Kasumi-1 (cell line): ENCODE data around the gene WWOX.

ENCODE experiments used
- DNase-seq, 2 experiments: peaks; one replicate each; lab custom pipeline; 2025; lab: John Stamatoyannopoulos, UW

WWOX gene

GRCh38 chr16:78300469-78300868 is 201.0 kb downstream of the WWOX start:
- no peak for DNase-seq

DNA sequence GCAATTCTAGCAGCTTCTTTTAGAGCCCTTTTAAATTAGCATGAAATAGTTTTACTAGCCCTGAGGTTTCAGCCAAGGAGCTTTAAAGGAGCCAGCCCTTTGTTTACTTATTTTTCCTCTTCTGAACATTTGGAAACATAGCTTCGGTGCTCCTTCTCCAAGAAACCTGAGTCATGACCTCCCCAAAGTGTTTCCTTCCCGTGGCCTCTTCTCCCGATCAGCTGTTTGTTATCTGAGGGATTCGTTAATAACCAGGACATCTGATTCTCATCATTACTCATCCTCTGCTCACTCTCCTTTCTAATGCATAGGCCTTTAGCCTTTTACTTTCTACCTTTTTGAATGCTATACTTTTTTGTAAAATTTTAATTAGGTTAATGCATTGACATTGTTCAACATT is 204.5 kb downstream of the WWOX start:
- no peak for DNase-seq

- DNase-seq, result no peak
Observed at GRCh38 chr16:78306361-78306760, 206.9 kb downstream of the WWOX start.

GRCh38 chr16:78307824-78308528 is 208.5 kb downstream of the WWOX start:
- DNase-seq, result no peak

GRCh38 chr16:78309763-78310162 is 210.3 kb downstream of the WWOX start:
- DNase-seq, result no peak

DNA sequence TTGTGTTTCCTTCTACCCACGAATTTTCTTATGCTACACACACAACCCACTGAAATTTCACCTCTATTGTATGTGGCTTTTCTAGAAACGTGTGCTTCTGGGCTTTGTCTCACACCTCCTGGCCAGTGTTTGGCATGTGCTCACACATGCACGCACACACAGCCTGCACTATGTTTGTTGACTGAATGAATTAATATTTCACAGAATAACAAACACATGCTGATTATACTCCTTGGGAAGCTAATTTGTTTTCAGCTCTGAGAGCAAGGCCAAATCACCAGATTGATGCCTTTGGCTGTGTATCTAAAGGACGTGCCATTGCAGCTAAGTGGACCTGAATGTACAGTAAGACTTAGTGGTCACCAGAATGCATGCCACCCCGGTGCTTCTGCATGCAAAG is 210.7 kb downstream of the WWOX start:
- DNase-seq, result no peak

- peak in 1 of 2 experiments; percentile 1 for DNase-seq
Observed at GRCh38 chr16:78310990-78311561, 211.6 kb downstream of the WWOX start.

GRCh38 chr16:78311831-78312230 is 212.4 kb downstream of the WWOX start:
- no peak for DNase-seq

DNA sequence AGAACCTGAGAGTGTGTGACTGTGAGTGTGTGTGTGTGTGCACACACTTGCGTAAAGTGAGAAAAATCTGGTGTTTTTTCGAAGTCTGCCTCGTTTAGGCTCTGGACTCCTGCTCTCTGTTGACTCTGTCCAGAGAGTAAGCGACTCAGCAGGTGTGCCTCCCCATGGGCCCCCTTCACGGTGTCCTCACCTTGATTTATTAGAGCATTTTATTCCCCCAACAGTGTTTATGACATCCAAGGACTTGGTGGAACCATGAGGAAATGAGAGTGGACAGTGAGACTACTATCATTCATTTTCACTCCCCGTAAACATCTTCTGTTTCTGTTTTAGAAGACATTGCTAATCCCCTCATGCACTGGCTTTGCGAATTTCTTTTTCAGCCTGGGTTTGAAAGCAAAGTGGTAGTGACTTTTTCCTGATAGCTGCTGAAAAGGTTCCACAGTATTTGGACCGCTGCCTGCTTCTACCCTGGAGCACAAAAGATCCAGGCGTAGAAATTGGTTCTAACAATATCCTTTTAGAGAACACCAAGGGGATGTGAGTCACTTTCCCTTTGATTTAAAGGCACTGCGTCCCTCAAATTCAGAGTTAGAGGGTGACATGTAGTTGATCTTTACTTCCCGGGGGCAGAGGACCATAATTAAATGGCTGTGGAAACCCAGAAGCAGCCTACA is 218.2 kb downstream of the WWOX start:
- no peak for DNase-seq

- no peak for DNase-seq
Observed at GRCh38 chr16:78321620-78322360, 222.3 kb downstream of the WWOX start.

- DNase-seq, result no peak
Observed at GRCh38 chr16:78323315-78323714, 223.9 kb downstream of the WWOX start.

GRCh38 chr16:78324649-78325285 is 225.3 kb downstream of the WWOX start:
- no peak for DNase-seq

DNA sequence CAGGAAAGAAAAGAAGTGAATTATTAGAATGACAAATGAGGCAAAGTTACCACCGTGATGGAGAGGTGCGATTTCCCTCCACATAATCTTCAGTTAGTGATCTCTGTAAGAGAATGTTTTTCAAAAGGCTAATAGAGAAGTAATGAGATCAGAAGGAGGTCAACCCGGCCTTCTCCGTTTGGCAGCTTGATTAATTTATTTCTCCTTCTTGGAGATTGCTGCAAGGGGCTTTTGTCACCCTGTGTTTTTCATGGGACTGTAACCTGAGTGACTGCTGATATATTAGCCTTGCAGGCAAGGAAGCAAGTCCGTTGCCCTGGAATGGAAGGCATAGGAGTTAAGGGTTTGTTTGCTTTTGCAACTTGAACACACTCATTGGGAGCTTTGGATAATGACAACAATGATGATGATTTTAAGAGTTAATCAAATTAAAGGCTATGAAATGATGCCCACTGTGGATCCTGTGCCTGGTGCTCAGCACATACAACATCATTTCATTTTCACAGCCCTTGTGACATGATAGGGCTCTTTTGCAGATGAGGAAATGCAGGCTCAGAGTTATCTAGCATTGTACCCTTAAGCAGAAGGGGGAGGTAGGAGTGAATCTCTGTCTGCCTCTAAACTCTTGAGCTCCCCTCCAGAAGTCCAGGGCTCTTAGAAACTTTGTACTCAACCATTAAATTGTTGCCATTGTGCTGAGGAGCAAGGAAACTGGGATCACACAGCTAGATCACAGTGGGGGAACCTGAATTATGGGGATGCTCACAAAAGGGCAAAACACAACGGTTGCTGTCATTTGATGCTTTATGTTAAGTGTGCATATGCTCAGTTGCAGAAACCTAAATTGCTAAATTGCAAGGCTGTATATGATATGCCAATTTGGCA is 226.3 kb downstream of the WWOX start:
- DNase-seq, result no peak

DNA sequence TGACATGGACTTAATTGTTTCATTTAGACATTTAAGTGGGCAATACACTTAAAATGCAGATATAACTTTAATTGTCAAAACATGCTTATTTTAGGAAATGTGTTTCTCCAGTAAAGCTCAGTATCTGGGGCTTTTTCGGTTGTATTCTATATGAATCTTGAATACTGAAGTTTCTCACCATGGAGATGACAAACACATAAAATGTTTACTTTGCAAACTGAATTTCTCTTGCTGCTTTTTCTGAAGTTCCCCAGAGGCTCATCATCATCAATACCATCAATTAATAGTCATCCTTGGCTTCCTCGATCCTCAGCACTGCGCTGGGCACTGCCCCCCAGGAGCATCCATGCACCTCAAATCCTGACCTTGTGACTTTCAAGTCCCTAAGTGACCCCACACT is 227.3 kb downstream of the WWOX start:
- no peak for DNase-seq

DNA sequence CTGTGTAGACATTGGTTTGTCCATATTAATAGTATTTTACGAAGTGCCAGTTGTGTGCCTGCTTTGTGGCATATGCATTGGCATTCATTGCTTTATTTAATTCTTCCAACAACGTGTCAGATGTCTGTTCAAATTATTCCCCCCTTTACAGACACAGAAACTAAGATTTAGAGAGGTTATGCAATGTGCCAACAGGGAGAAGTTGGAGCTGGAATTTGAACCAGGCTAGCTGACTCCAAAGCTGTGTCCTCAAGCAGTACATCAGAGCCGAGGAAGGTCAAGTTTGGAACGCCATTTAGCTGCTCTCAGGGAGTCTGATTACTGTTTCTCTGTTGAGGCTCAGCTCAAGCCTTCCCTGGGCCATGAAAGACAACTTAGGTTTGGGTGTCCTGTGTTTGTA is 232.3 kb downstream of the WWOX start:
- DNase-seq, result no peak

DNA sequence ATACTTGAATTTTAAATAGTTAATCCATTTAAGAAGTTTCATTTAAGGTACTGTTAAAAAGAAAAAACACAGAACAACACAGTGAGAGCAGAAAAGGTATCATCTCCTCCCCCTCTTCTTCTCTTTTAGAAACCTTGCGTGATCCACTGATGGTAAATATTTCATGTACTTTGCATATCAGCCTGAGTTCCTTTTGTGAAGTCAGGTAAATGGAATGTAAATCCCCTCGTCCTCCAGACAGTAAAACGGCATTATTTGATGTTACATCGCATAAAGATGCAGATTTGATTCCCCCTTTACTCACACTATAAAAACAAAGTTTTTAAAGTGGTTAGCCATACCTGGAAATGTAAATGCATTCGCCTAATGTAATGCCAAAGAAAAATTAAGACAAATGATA is 234.4 kb downstream of the WWOX start:
- no peak for DNase-seq

DNA sequence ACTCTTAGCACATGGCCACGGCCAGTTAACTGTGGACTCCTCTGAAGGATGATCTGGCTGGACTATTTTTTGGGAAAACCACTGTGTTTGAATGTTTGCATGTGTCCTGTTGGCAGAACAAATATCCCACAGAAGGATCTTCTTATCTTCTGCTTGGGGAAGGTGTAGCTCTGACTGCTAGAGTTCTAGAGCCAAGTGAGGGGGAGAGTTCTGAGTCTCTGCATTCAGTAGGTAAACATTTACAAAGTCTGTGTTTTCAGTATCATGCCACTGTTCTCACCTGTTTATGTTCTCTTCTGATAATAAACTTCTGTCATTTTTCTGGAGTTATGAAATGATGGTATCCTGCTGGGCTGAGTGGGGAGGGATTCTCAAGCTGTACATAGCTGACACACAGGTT is 241.1 kb downstream of the WWOX start:
- no peak for DNase-seq

GRCh38 chr16:78348068-78348467 is 248.6 kb downstream of the WWOX start:
- DNase-seq, result no peak

GRCh38 chr16:78348886-78349285 is 249.4 kb downstream of the WWOX start:
- DNase-seq, result no peak

GRCh38 chr16:78352184-78352583 is 252.7 kb downstream of the WWOX start:
- DNase-seq, result no peak

GRCh38 chr16:78353640-78354275 is 254.3 kb downstream of the WWOX start:
- no peak for DNase-seq
